Fibroblast of lung (primary cell): Measurements from ENCODE around the gene AEBP2. TPM values are rescaled to one million over a fixed set of nuclear protein-coding genes. Genes with fewer than 3 reads are reported as not detected.

Source experiments
- DNase-seq, 2 donors: peaks; one replicate each; pipeline versions ENCODE4 v3.0.0 to v3.0.0-alpha.2; 2010; ENCODE audit warnings: low read depth in 2 of 2
- H2AFZ ChIP-seq: 2 replicates; pipeline ENCODE4 v1.5.1; 2012; ENCODE audit warnings: low read length, control low read depth, inconsistent platforms
- H3K27ac ChIP-seq: 2 replicates; pipeline ENCODE4 v1.5.1; 2011; ENCODE audit warnings: low read length, control low read depth; ENCODE audit not compliant: insufficient read depth
- H3K27me3 ChIP-seq: 2 replicates; pipeline ENCODE4 v1.5.1; 2011; ENCODE audit warnings: mild to moderate bottlenecking, low read length; ENCODE audit not compliant: control insufficient read depth, insufficient read depth
- H3K36me3 ChIP-seq: 2 replicates; pipeline ENCODE4 v1.5.1; 2011; ENCODE audit warnings: low read length; ENCODE audit not compliant: control insufficient read depth, insufficient read depth
- H3K4me1 ChIP-seq: 2 replicates; pipeline ENCODE4 v1.5.1; 2011; ENCODE audit warnings: low read length; ENCODE audit not compliant: control insufficient read depth, insufficient read depth; ENCODE audit errors: extremely low read depth
- H3K4me2 ChIP-seq: 2 replicates; pipeline ENCODE4 v1.5.1; 2011; ENCODE audit warnings: low read length, control low read depth; ENCODE audit not compliant: insufficient read depth; ENCODE audit errors: extremely low read depth
- H3K4me3 ChIP-seq, 4 experiments: fragments of 200-600 bp in 1 of 4; sonication (generic) in 1 of 4; replicated peaks in 1 of 4; 2 replicates each; pipeline ENCODE4 v1.5.1; 2011 to 2016; ENCODE audit warnings: low read length in 4 of 4, low read depth in 3 of 4, mild to moderate bottlenecking in 3 of 4, control low read depth in 2 of 4, inconsistent platforms in 1 of 4, mixed read lengths in 1 of 4; ENCODE audit not compliant: insufficient read depth in 1 of 4; ENCODE audit errors: control extremely low read depth in 1 of 4
- H3K79me2 ChIP-seq: 2 replicates; pipeline ENCODE4 v1.5.1; 2012; ENCODE audit warnings: mild to moderate bottlenecking, low read length, inconsistent platforms; ENCODE audit not compliant: control insufficient read depth, insufficient read depth
- H3K9ac ChIP-seq: 2 replicates; pipeline ENCODE4 v1.5.1; 2011; ENCODE audit warnings: mild to moderate bottlenecking, low read length, control low read depth; ENCODE audit not compliant: insufficient read depth
- H3K9me3 ChIP-seq: 2 replicates; pipeline ENCODE4 v1.5.1; 2012; ENCODE audit warnings: low read depth, low read length; ENCODE audit not compliant: control insufficient read depth, insufficient read depth
- H4K20me1 ChIP-seq: 2 replicates; pipeline ENCODE4 v1.5.1; 2011; ENCODE audit warnings: low read length; ENCODE audit not compliant: control insufficient read depth, insufficient read depth; ENCODE audit errors: extremely low read depth
- EZH2 ChIP-seq: IDR thresholded peaks from 2 replicates; pipeline ENCODE4 v1.5.1; 2012; ENCODE audit warnings: low read length, control low read depth, mild to moderate bottlenecking; ENCODE audit errors: missing control alignments
- polyA plus RNA-seq, 2 donors: library from polyadenylated mRNA; depleted of rRNA in 1 of 2; stranded (reverse) in 1 of 2; unstranded in 1 of 2; fragments of >200 nt; gene quantifications; 2 replicates each; pipeline ENCODE4 v1.2.1, GENCODE V29; 2011 to 2012; ENCODE audit warnings: missing spikeins in 1 of 2
- total RNA-seq: library from RNA; depleted of rRNA; stranded (reverse); fragments of >200 nt; gene quantifications from 2 replicates; pipeline ENCODE4 v1.2.1, GENCODE V29; 2014
- TF ChIP-seq, protein P1 (sequence below), 2 donors: IDR thresholded peaks in 1 of 2; conservative IDR thresholded peaks in 1 of 2; 1 replicate in 1 of 2; 2 replicates in 1 of 2; pipeline ENCODE4 v1.5.1; 2011 to 2012; ENCODE audit warnings: low read length in 2 of 2, control low read depth in 1 of 2, inconsistent platforms in 1 of 2, low read depth in 1 of 2, mild to moderate bottlenecking in 1 of 2

The AEBP2 gene
- total and polyA plus RNA-seq, 2 donors (not counting 1 experiment from before 2014, with no cell fraction given) = 15.6 to 23.9 TPM

DNA sequence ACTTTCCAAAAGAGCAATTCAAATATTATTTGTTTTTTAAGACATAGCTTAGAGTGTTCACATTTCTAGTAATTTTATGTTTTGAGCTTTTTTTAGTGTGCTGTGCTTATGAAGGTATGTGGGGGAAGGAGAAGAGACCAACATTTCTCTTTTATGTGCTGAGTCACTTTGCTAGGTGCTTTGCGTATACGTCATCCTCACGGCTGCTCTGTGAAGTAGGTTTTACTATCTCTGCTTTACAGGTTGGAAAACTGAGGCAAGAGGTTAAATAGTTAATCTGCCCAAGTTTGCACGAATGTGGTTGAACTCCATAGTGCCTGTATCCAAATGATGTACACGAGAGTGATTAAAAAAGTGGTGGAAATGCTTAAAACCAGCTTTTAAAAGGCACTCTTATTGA is 75.9 kb downstream of the AEBP2 start:
- TF ChIP-seq EZH2 = no peak
- TF ChIP-seq, protein P1, sequence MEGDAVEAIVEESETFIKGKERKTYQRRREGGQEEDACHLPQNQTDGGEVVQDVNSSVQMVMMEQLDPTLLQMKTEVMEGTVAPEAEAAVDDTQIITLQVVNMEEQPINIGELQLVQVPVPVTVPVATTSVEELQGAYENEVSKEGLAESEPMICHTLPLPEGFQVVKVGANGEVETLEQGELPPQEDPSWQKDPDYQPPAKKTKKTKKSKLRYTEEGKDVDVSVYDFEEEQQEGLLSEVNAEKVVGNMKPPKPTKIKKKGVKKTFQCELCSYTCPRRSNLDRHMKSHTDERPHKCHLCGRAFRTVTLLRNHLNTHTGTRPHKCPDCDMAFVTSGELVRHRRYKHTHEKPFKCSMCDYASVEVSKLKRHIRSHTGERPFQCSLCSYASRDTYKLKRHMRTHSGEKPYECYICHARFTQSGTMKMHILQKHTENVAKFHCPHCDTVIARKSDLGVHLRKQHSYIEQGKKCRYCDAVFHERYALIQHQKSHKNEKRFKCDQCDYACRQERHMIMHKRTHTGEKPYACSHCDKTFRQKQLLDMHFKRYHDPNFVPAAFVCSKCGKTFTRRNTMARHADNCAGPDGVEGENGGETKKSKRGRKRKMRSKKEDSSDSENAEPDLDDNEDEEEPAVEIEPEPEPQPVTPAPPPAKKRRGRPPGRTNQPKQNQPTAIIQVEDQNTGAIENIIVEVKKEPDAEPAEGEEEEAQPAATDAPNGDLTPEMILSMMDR (conservative IDR thresholded peaks at IDR 0.05 in 1 of 2, IDR thresholded peaks at IDR 0.05 in 1 of 2; ENCODE audit: low read depth in 1 of 2, low read length in 2 of 2) = no peak
- Histone ChIP-seq H4K20me1 (no peaks in the 10 kb centered on the region), H3K4me3 (no peak overlapping the region), H3K27ac (no peak overlapping the region), H3K27me3 (no peaks in the 10 kb centered on the region), H2AFZ (no peak overlapping the region), H3K4me1 (no peaks in the 10 kb centered on the region), H3K4me2 (no peak overlapping the region), H3K9me3 (no peaks in the 10 kb centered on the region), H3K79me2 (peaks cover 3% of the 10 kb centered on the region), H3K9ac (no peak overlapping the region), H3K36me3 (no peaks in the 10 kb centered on the region)
- peak in 1 of 2 donors; percentile 34 for DNase-seq

DNA sequence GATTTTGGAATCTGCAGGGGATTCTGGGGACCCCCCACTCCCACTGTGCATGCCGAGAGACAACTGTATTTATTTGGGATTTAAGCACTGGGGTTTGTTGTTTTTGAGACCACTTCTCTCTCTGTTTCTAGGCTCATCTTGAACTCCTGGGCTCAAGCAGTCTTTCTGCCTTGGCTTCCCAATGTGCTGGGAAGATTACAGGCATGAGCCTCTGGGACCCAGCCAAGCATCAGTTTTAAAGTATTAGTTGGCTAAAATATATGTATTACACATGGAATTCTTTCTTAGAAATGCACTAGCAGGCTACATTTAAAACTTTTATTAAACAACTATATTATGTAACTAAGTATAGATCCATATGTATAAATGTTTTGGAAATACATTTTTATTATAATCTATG is 78.3 kb downstream of the AEBP2 start:
- no peak overlapping the region for H3K27ac ChIP-seq
- peak in 1 of 2 donors; percentile 17 for DNase-seq
- no peaks in the 10 kb centered on the region for H3K36me3 ChIP-seq

DNA sequence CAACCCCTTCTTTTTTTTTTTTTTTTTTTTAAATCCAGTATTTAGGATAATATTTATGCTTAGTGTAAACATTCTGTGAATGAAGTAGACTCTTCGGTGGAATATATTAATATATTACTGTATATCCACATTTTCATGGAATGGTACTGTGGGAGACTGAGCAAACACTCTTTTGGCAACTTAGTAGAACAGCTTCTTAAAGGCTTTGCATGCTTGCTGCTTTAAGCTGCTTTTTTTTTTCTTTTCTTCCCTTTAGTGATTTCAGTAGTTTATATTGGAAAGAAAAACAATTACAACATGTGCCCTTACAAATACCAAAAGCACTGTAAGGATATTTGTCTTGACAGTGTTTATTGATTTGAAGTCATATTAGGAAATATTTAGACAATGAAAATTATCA is 78.9 kb downstream of the AEBP2 start:
- H3K36me3 ChIP-seq = no peaks in the 10 kb centered on the region
- H3K27ac ChIP-seq = no peak overlapping the region
- H3K9me3 ChIP-seq = no peaks in the 10 kb centered on the region
- no peak overlapping the region for H3K4me3 ChIP-seq
- H3K27me3 ChIP-seq = no peaks in the 10 kb centered on the region
- peak in 1 of 2 donors; percentile 30 for DNase-seq
- no peak overlapping the region for H2AFZ ChIP-seq
- no peak overlapping the region for H3K9ac ChIP-seq
- no peak for TF ChIP-seq EZH2
- TF ChIP-seq, protein P1 (conservative IDR thresholded peaks at IDR 0.05 in 1 of 2, IDR thresholded peaks at IDR 0.05 in 1 of 2; ENCODE audit: low read depth in 1 of 2, low read length in 2 of 2) = no peak
- H3K4me1 ChIP-seq = no peaks in the 10 kb centered on the region
- H4K20me1 ChIP-seq = no peaks in the 10 kb centered on the region
- H3K79me2 ChIP-seq = no peaks in the 10 kb centered on the region
- no peak overlapping the region for H3K4me2 ChIP-seq

More for the DNA sequence above, 78.3 kb downstream of the AEBP2 start:
- Histone ChIP-seq H3K9me3 (no peaks in the 10 kb centered on the region), H3K4me2 (no peak overlapping the region), H3K79me2 (no peaks in the 10 kb centered on the region), H3K4me1 (no peaks in the 10 kb centered on the region), H3K27me3 (no peaks in the 10 kb centered on the region), H3K9ac (no peak overlapping the region), H3K4me3 (no peak overlapping the region), H4K20me1 (no peaks in the 10 kb centered on the region), H2AFZ (no peak overlapping the region)
- TF ChIP-seq EZH2 = no peak
- TF ChIP-seq, protein P1 (conservative IDR thresholded peaks at IDR 0.05 in 1 of 2, IDR thresholded peaks at IDR 0.05 in 1 of 2; ENCODE audit: low read depth in 1 of 2, low read length in 2 of 2) = no peak
